A673 (cell line): Measurements from ENCODE around the gene CALN1. TPM values are rescaled to one million over a fixed set of nuclear protein-coding genes. Genes with fewer than 3 reads are reported as not detected.

Experiments used
- BruUV-seq: library from RNA; stranded (reverse); fragments of 400-500 nt; replicated peaks from 2 replicates; lab custom pipeline; 2021; lab: Mats Ljungman, UMichigan
- CTCF ChIA-PET: fragments of 300-600 bp; sonication (Branson Sonifier 250); formaldehyde crosslinking; loops from one replicate; lab custom pipeline; 2022; ENCODE audit warnings: antibody characterized with exemption; lab: Charles Lee
- POLR2A ChIA-PET: fragments of 300-600 bp; sonication (Branson Sonifier 250); formaldehyde crosslinking; loops from one replicate; lab custom pipeline; 2022; ENCODE audit warnings: antibody characterized with exemption; ENCODE audit not compliant: low non-redundant PET; lab: Charles Lee
- DNase-seq: peaks from one replicate; pipeline ENCODE4 v3.0.0-alpha.2; 2015; ENCODE audit warnings: low spot score
- H3K27ac ChIP-seq: fragments of 200-600 bp; sonication (generic); 2 replicates; pipeline ENCODE4 v1.5.1; 2016; ENCODE audit warnings: mixed run types, low read depth, mild to moderate bottlenecking, mixed read lengths, antibody characterized with exemption, low read length; ENCODE audit not compliant: poor library complexity, severe bottlenecking
- H3K27me3 ChIP-seq: fragments of 200-600 bp; sonication (generic); replicated peaks from 2 replicates; pipeline ENCODE4 v1.6.1; 2017; ENCODE audit warnings: mixed run types, low read depth, mild to moderate bottlenecking, mixed read lengths, antibody characterized with exemption, low read length; ENCODE audit not compliant: insufficient read depth, poor library complexity
- H3K36me3 ChIP-seq: fragments of 200-600 bp; sonication (generic); 2 replicates; pipeline ENCODE4 v1.6.1; 2016; ENCODE audit warnings: mixed run types, mild to moderate bottlenecking, mixed read lengths, antibody characterized with exemption, low read length; ENCODE audit not compliant: insufficient read depth, poor library complexity, severe bottlenecking
- H3K4me1 ChIP-seq: fragments of 200-600 bp; sonication (generic); 2 replicates; pipeline ENCODE4 v1.6.1; 2017; ENCODE audit warnings: mixed run types, mild to moderate bottlenecking, mixed read lengths, antibody characterized with exemption, low read length; ENCODE audit not compliant: insufficient read depth, poor library complexity, severe bottlenecking
- H3K4me3 ChIP-seq: fragments of 200-600 bp; sonication (generic); 2 replicates; pipeline ENCODE4 v1.5.1; 2016; ENCODE audit warnings: low read depth, mixed run types, mild to moderate bottlenecking, mixed read lengths, low read length; ENCODE audit not compliant: poor library complexity, severe bottlenecking
- H3K9me3 ChIP-seq: fragments of 200-600 bp; sonication (generic); 2 replicates; pipeline ENCODE4 v1.6.1; 2016; ENCODE audit warnings: mixed run types, low read depth, mild to moderate bottlenecking, mixed read lengths, antibody characterized with exemption, low read length; ENCODE audit not compliant: poor library complexity, severe bottlenecking
- EZH2 ChIP-seq: fragments of 200-600 bp; sonication (generic); IDR thresholded peaks from 2 replicates; pipeline ENCODE4 v1.6.1; 2017; ENCODE audit warnings: borderline replicate concordance, low read depth, mild to moderate bottlenecking, mixed read lengths, antibody characterized with exemption, low read length; ENCODE audit not compliant: poor library complexity, severe bottlenecking
- intact Hi-C: fragments of 100-400 bp; cut with micrococcal nuclease; formaldehyde crosslinking; loops from one replicate; pipeline ENCODE4 v1.10.0; 2022; ENCODE audit not compliant: unreplicated experiment
- total RNA-seq: library from RNA; stranded (reverse); gene quantifications from 2 replicates; pipeline ENCODE4 v1.2.3, GENCODE V29; 2021
- TF ChIP-seq, protein P1 (sequence below): fragments of 300-800, 200-600 bp; sonication (generic); conservative IDR thresholded peaks from 2 replicates; pipeline ENCODE4 v1.5.1; 2017; ENCODE audit warnings: low read depth, mild to moderate bottlenecking, antibody characterized with exemption, low read length, moderate library complexity, mixed read lengths

CALN1 gene
- total RNA-seq, 1 experiment from 2014 or later: not detected

- Histone ChIP-seq H3K4me1 (no peaks in the 10 kb centered on the region), H3K36me3 (no peaks in the 10 kb centered on the region), H3K27me3 (no peaks in the 10 kb centered on the region), H3K27ac (no peak overlapping the region), H3K9me3 (peaks cover 10% of the 10 kb centered on the region), H3K4me3 (no peak overlapping the region)
- CTCF ChIA-PET: no interaction called here
- POLR2A ChIA-PET: no interaction called here
- TF ChIP-seq, protein P1, sequence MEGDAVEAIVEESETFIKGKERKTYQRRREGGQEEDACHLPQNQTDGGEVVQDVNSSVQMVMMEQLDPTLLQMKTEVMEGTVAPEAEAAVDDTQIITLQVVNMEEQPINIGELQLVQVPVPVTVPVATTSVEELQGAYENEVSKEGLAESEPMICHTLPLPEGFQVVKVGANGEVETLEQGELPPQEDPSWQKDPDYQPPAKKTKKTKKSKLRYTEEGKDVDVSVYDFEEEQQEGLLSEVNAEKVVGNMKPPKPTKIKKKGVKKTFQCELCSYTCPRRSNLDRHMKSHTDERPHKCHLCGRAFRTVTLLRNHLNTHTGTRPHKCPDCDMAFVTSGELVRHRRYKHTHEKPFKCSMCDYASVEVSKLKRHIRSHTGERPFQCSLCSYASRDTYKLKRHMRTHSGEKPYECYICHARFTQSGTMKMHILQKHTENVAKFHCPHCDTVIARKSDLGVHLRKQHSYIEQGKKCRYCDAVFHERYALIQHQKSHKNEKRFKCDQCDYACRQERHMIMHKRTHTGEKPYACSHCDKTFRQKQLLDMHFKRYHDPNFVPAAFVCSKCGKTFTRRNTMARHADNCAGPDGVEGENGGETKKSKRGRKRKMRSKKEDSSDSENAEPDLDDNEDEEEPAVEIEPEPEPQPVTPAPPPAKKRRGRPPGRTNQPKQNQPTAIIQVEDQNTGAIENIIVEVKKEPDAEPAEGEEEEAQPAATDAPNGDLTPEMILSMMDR: no peak
- TF ChIP-seq EZH2: no peak
- BruUV-seq: no TSS peak
- no peak for DNase-seq
- intact Hi-C loops: no loop called here
These were observed 333.3 kb downstream of the CALN1 start for GRCh38 chr7:72078856-72079255.

DNA sequence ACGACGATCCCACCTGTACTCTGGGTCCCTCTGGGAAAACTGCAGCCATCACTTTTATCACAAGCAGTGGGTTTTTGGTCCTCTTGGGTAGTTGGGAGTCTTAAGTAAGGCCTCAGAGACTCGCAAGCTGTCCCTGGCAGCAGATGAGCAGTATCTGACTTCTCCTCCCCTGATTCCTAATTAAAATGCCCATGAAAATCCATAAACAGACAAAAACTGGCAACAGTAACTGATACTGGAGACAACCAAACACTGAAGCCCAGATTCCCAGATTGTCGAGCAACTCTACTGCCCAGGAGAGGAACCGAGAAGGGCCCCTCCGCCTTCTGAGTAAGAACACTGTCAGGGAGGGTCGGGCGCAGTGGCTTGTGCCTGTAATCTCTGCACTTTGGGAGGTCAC lies 333.8 kb downstream of the CALN1 start:
- no peak for DNase-seq
- Histone ChIP-seq H3K27ac (no peak overlapping the region), H3K4me3 (no peak overlapping the region), H3K4me1 (no peaks in the 10 kb centered on the region), H3K9me3 (peaks cover 10% of the 10 kb centered on the region), H3K36me3 (no peaks in the 10 kb centered on the region), H3K27me3 (no peaks in the 10 kb centered on the region)
- no TSS peak for BruUV-seq
- POLR2A ChIA-PET: no interaction called here
- CTCF ChIA-PET: no interaction called here
- TF ChIP-seq EZH2: no peak
- TF ChIP-seq, protein P1: no peak
- intact Hi-C loops: no loop called here

- H3K4me1 ChIP-seq: no peaks in the 10 kb centered on the region
- H3K27ac ChIP-seq: no peak overlapping the region
- TF ChIP-seq EZH2: no peak
- TF ChIP-seq, protein P1: no peak
- H3K27me3 ChIP-seq: no peaks in the 10 kb centered on the region
- intact Hi-C loops: no loop called here
- peaks cover 14% of the 10 kb centered on the region for H3K9me3 ChIP-seq
- no TSS peak for BruUV-seq
- ChIA-PET POLR2A (no interaction called here), CTCF (no interaction called here)
- H3K4me3 ChIP-seq: no peak overlapping the region
- DNase-seq: no peak
- no peaks in the 10 kb centered on the region for H3K36me3 ChIP-seq
These were observed 334.4 kb downstream of the CALN1 start for GRCh38 chr7:72077786-72078185.
